Activated naive CD8-positive, alpha-beta T cell treated with anti-CD3 and anti-CD28 coated beads, Interleukin-2, amount 50 U/mL, for 24 hours (primary cell): ENCODE results near the gene GLI2.

ENCODE experiments used
- ATAC-seq: fragments of 150-1000 bp; cut with Tn5 transposase; one replicate; pipeline ENCODE4 v1.10.0; 2021
- DNase-seq: peaks from one replicate; pipeline ENCODE4 v3.0.0; 2021
- H3K27ac Mint-ChIP-seq: one replicate; pipeline ENCODE4 v1.8.0; 2021; ENCODE audit warnings: mild to moderate bottlenecking, mixed read lengths
- H3K27me3 Mint-ChIP-seq: one replicate; pipeline ENCODE4 v1.8.0; 2021; ENCODE audit warnings: mixed read lengths
- H3K36me3 Mint-ChIP-seq: one replicate; pipeline ENCODE4 v1.8.0; 2021; ENCODE audit warnings: low read depth, mixed read lengths
- H3K4me1 Mint-ChIP-seq: one replicate; pipeline ENCODE4 v1.8.0; 2021; ENCODE audit warnings: mixed read lengths
- H3K4me3 Mint-ChIP-seq: one replicate; pipeline ENCODE4 v1.8.0; 2021; ENCODE audit warnings: mild to moderate bottlenecking, moderate library complexity, mixed read lengths
- H3K9me3 Mint-ChIP-seq: one replicate; pipeline ENCODE4 v1.8.0; 2021; ENCODE audit warnings: mixed read lengths

The GLI2 gene

DNA sequence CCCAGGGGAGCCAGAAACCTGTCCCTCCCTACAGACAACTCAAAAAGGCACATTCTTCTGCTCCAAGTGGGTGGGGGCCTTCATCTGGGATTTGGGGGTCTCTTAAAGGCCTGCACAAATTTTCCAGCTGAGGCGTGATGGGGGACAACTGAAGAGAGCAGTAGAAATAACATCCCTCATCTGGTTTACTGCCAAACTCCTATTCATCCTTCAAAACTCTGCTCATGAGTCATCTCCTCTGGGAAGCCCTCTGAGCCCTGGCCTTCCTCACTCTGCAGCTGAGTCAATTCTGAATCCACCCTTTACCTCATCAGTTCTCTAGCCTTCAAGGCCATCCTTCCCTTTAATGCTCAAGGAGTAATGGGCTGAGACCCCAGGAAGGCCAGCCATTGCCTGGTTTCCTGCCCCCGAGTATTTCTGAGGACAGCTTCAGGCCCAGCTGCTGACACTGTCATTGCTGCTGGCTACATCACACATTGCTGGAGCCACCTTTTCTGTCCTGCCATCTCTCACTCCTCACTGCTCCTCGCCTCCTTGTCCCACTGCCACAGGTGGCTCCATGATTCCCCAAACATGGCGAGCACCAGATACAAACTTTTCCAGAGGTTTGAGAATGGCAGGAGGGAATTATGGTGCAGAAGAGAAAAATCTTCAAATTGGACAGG is 32.2 kb upstream of the GLI2 start:
- no peak for DNase-seq
- Mint-ChIP-seq H3K27me3 (peaks cover 3% of the 10 kb centered on the region), H3K4me3 (no peak overlapping the region), H3K4me1 (no peaks in the 10 kb centered on the region), H3K27ac (no peak overlapping the region), H3K36me3 (no peaks in the 10 kb centered on the region), H3K9me3 (no peaks in the 10 kb centered on the region)
- no peak for ATAC-seq

DNA sequence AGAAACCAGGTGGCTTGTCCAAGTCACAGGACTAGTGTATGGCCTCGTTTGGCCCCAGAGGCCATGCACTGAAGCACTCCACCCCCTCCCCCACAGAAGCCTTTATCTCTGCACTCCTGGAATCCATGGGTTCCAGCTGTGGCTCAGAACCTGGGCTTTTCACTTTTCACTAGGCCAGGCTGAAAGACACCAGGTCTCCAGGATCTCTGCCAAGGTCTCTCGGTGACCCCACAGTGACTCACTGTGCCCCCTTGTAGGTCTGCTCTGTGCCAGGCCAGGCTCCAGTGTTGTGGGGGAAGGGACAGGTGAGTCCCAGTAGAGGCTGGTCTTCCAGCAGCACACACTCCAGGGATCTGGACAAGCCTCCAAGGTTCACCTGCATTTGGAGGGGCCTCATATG is 31.0 kb upstream of the GLI2 start:
- no peaks in the 10 kb centered on the region for H3K9me3 Mint-ChIP-seq
- DNase-seq (no peak), ATAC-seq (no peak)
- peaks cover 2% of the 10 kb centered on the region for H3K27me3 Mint-ChIP-seq
- no peak overlapping the region for H3K27ac Mint-ChIP-seq
- H3K4me1 Mint-ChIP-seq = no peaks in the 10 kb centered on the region
- H3K4me3 Mint-ChIP-seq = no peak overlapping the region
- H3K36me3 Mint-ChIP-seq = no peaks in the 10 kb centered on the region

DNA sequence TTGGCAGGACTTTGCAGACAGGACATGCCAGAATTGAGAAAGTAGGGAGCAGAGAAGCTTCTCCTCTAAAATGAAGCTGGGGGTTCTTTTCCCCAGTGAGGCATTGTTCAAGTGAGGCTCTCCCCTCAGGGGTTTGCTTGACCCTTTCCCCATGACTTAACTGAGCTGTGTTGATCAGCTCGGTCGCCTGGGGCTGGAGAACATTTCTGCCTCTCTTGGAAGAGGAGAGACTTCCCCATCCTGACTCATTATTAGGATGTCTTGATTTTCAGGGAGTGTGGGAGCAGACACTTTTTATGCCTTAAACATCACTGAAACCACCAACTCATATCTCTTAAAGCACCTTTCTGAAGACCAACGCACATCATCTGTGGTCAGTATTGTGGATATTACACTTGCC is 27.9 kb upstream of the GLI2 start:
- Mint-ChIP-seq H3K27me3 (peaks cover 2% of the 10 kb centered on the region), H3K4me1 (no peaks in the 10 kb centered on the region), H3K27ac (no peak overlapping the region), H3K9me3 (no peaks in the 10 kb centered on the region), H3K4me3 (no peak overlapping the region), H3K36me3 (no peaks in the 10 kb centered on the region)
- ATAC-seq = no peak
- DNase-seq = no peak

DNA sequence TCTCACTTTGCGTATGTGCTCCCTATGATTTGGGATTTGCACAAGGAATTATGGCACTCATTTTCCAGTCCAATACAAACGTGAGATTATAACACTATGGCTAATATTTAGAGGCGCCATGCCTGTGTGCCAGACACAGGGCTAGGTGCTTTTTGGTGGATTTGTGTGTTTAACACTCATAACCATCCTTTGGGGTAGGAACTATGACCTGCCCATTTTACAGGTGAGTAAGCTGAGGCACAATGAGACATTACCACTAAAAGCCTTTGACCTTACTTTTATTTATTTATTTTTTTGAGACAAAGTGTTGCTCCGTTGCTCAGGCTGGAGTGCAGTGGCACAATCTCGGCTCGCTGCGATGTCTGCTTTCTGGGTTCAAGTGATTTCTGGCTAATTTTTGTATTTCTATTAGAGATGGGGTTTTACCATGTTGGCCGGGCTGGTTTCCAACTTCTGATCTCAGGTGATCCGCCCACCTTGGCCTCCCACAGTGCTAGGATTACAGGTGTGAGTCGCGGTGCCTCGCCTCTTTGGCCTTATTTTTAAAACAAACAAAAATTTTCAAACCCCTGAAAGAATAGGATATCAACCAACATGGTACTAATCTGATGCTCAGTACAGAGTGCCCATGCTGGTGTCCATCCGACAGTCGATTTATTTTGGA is 26.6 kb upstream of the GLI2 start:
- no peak overlapping the region for H3K27ac Mint-ChIP-seq

DNA sequence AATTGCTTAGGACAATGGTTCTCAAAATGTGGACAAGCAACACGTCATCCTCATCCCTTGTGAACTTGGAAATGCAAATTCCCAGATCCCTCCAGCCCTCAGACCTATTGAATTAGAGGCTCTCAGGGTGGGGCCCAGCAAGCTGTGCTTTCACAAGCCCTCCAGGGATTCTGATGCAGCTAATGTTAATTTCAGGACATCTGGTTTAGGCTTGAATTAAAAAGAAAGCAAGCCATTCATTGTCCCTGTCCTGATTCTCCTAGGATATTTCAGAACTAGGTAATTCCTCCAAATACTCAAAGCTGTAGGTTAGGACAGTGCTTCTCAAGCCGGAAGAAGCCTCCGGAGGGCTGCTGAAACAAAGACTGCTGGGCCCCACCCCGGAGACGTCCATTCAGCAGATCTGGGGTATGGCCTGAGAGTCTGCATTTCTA is 26.0 kb upstream of the GLI2 start:
- DNase-seq = no peak
- H3K4me1 Mint-ChIP-seq = no peaks in the 10 kb centered on the region
- H3K27ac Mint-ChIP-seq = no peak overlapping the region
- peaks cover 2% of the 10 kb centered on the region for H3K27me3 Mint-ChIP-seq
- H3K4me3 Mint-ChIP-seq = no peak overlapping the region
- H3K36me3 Mint-ChIP-seq = no peaks in the 10 kb centered on the region
- no peak for ATAC-seq
- no peaks in the 10 kb centered on the region for H3K9me3 Mint-ChIP-seq

More for the DNA sequence above, 26.6 kb upstream of the GLI2 start:
- no peaks in the 10 kb centered on the region for H3K4me1 Mint-ChIP-seq
- no peak for ATAC-seq
- no peaks in the 10 kb centered on the region for H3K9me3 Mint-ChIP-seq
- DNase-seq = no peak
- H3K4me3 Mint-ChIP-seq = no peak overlapping the region
- H3K27me3 Mint-ChIP-seq = peaks cover 2% of the 10 kb centered on the region
- H3K36me3 Mint-ChIP-seq = no peaks in the 10 kb centered on the region

DNA sequence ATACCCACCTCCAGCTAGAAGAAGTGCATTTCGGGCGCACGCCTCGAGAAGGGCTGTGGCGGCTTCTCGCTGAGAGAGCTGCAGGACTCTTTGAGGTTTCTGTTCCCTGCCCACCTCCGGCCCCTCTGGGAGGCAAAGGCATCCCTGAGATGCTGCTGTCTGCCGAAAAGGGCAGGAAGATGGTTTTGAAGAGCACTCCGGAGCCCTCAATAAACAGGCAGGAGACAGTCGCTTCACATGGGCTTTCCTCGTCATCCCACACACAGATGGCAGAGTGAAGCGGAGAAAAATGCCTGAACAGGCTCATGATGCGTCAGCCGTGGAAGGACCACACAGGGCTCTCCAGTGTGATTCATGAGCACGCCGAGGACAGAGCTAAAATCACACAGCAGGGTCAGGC is 25.4 kb upstream of the GLI2 start:
- Mint-ChIP-seq H3K9me3 (no peaks in the 10 kb centered on the region), H3K4me1 (no peaks in the 10 kb centered on the region), H3K36me3 (no peaks in the 10 kb centered on the region), H3K27me3 (peaks cover 2% of the 10 kb centered on the region), H3K27ac (no peak overlapping the region), H3K4me3 (no peak overlapping the region)
- ATAC-seq (no peak), DNase-seq (no peak)

DNA sequence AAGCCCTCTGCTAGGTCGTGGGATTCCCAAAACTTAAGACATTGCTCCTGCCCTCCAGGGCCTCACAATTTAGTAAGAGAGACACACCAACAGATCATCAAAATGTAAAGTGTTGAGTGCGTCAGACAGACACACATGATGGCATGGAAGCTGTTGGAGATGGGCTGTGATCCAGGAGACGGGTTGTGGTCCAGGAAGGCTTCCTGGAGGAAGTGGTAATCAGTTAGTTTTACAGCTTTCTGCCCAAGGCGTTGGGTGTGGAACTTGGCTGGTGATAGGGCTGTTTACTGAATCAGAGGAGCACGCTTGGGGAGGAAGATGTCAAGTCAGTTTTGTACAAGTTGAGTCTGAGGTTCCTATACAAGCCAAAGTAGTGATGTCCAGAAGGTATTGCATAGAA is 24.0 kb upstream of the GLI2 start:
- Mint-ChIP-seq H3K27ac (no peak overlapping the region), H3K36me3 (no peaks in the 10 kb centered on the region), H3K4me1 (no peaks in the 10 kb centered on the region), H3K9me3 (no peaks in the 10 kb centered on the region), H3K27me3 (peaks cover 2% of the 10 kb centered on the region), H3K4me3 (no peak overlapping the region)
- DNase-seq = no peak
- no peak for ATAC-seq

DNA sequence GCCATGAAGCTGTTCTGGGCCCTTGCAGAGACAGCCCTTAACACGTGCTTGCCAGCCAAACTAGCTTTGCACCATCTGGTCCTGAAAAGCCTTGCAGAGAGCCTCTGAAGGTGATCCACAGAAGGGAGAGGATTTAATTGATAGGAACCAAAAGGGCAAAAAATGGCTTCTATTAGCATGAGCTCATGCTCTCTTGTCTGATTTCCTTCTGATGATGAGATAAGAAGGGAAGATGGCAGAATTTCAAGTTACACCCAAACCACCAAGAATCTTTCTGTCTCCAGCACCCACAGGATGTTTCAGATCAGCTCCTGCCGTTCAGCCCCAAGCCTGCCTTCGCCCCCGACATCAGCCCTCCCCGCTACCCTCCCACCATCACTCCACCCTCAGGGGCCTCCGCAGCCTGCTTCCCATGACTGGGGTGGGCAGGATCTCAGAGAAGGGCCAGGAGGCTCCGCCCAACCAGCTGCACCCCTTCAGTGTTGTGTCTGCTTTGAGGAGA is 23.4 kb upstream of the GLI2 start:
- no peak for ATAC-seq
- no peaks in the 10 kb centered on the region for H3K36me3 Mint-ChIP-seq
- no peak for DNase-seq
- no peaks in the 10 kb centered on the region for H3K4me1 Mint-ChIP-seq
- H3K9me3 Mint-ChIP-seq = no peaks in the 10 kb centered on the region
- peaks cover 2% of the 10 kb centered on the region for H3K27me3 Mint-ChIP-seq
- no peak overlapping the region for H3K27ac Mint-ChIP-seq
- H3K4me3 Mint-ChIP-seq = no peak overlapping the region

DNA sequence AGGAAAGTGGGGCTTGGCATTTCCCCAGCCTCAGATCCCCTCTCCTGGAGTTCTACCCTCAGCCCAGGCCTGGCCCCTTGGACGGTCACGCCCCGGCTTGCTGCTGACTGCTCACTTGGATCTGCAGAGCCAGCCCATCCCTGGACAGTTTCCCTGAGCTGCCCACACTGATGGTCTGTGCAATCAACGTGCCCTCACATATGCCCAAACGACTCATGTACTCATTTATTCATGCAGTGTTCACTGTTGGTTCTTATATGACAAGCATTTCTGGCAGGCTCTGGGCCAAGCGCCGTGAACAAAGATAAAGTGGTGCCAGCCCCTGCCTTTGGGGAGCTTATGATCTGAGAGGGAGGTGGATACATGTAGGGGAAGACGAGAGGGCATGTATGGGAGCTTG is 20.3 kb upstream of the GLI2 start:
- H3K27me3 Mint-ChIP-seq = no peaks in the 10 kb centered on the region
- H3K9me3 Mint-ChIP-seq = no peaks in the 10 kb centered on the region
- no peaks in the 10 kb centered on the region for H3K4me1 Mint-ChIP-seq
- H3K27ac Mint-ChIP-seq = no peak overlapping the region
- H3K36me3 Mint-ChIP-seq = no peaks in the 10 kb centered on the region
- no peak overlapping the region for H3K4me3 Mint-ChIP-seq
- DNase-seq = no peak
- ATAC-seq = no peak

DNA sequence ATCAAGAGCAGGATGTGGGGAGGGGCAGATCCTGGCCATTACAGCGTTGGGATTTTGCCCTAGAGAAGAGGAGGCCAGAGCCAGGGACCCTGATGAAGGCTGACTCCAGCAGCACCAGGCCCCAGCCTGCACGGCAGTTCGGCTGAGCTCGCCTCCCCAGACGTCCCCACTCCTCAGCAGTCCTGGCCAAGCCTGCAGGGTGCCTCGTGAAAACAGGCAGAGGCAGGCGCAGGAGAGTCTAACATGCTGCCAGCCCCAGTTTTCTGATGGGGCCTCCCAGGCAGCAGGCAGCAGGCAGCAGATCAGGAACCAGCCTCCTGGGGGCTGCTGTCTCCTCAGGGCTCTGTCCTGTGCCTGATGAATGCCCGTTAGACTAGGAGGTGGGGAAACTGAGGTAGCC is 19.7 kb upstream of the GLI2 start:
- Mint-ChIP-seq H3K27me3 (no peaks in the 10 kb centered on the region), H3K9me3 (no peaks in the 10 kb centered on the region), H3K4me1 (no peaks in the 10 kb centered on the region), H3K27ac (no peak overlapping the region), H3K36me3 (no peaks in the 10 kb centered on the region), H3K4me3 (no peak overlapping the region)
- ATAC-seq (no peak), DNase-seq (no peak)

DNA sequence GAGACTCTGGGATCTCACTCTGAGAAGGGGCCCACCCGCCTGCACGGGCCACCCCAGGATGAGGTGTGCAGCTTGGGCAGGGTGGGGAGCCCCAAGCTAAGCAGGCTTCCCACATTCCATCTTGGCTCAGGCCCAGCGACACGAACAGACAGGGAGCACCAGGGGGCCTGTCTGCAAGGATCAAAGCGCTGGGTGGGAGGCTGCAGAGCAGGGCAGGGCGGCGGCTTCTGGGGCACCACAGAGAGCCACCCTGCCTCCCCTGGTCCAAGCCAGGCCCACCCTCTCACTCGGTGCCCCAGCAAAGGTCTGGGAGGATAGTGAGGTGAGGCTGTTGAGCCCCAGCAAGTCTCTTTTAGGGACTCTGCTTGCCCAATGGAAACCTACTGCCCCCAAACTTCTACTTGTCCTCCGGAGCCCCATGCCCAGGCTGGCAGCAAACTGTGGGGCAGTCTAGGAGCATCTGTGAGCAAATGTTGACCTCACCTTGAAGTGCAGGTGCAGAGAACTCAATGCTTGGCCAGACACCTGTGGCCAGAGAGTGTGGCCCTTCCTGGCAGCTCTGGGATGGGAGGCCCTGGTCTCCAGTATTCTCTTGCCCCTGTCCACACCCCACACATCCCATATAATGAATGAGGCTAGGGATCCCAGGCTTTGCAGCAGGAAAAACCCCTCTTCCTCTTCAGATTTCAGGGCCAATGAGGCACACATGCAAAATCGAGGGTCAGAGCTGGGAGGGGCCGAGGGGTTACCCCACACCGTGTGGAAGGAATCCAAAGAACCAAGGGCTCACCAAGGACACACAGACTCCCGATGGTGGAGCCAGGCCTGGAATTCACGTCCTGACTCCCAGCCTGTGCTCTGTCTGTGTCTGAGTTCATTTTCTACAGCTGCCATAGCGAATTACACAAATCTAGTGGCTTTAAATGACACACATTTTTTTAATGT is 18.8 kb upstream of the GLI2 start:
- Mint-ChIP-seq H3K27me3 (no peaks in the 10 kb centered on the region), H3K27ac (no peak overlapping the region), H3K36me3 (no peaks in the 10 kb centered on the region), H3K4me1 (no peaks in the 10 kb centered on the region), H3K4me3 (no peak overlapping the region), H3K9me3 (no peaks in the 10 kb centered on the region)
- DNase-seq = no peak
- no peak for ATAC-seq

DNA sequence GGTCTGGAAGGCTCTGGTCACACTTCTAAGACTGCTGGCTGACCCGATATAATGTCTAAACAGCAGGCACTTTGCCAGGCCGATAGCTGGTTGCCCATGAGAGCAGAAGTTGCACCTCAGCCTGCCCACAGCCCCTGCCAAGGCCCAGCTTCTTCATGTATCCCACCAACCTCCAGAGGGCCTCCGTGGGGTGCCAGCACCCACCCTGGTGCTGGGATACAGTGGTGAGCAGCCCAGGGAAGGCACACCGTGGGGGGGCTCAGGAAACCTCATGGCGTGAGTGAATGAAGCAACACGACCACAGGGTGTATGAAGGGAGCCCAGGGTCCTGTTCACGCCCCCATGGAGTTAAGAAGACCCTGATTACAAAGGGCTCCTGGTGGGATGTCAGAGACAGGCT is 16.2 kb upstream of the GLI2 start:
- no peak overlapping the region for H3K27ac Mint-ChIP-seq
- no peak overlapping the region for H3K4me3 Mint-ChIP-seq
- H3K27me3 Mint-ChIP-seq = no peaks in the 10 kb centered on the region
- H3K4me1 Mint-ChIP-seq = no peaks in the 10 kb centered on the region
- DNase-seq (no peak), ATAC-seq (no peak)
- no peaks in the 10 kb centered on the region for H3K9me3 Mint-ChIP-seq
- H3K36me3 Mint-ChIP-seq = no peaks in the 10 kb centered on the region

DNA sequence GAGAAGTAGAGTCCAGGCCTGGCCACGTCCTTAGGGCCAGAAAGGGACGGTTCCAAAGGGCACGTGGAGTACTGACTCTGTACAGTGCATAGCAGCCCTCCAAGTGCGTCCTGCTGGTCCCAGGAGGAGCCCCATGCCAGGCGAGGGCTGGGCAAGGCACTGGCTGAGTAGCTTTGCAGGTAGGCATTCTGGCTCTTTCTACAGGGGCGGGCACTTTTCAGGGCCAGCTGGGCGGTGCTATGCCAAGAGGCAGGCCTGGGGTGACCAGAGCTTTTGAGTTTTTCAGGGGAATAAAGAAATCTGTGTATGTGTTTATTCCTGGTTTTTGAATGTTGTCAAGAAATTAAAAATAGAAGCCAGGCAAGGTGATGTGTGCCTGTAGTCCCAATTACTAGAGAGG is 15.4 kb upstream of the GLI2 start:
- H3K27me3 Mint-ChIP-seq = no peaks in the 10 kb centered on the region
- H3K36me3 Mint-ChIP-seq = no peaks in the 10 kb centered on the region
- DNase-seq (no peak), ATAC-seq (no peak)
- H3K4me1 Mint-ChIP-seq = no peaks in the 10 kb centered on the region
- no peak overlapping the region for H3K27ac Mint-ChIP-seq
- H3K4me3 Mint-ChIP-seq = no peak overlapping the region
- H3K9me3 Mint-ChIP-seq = no peaks in the 10 kb centered on the region

DNA sequence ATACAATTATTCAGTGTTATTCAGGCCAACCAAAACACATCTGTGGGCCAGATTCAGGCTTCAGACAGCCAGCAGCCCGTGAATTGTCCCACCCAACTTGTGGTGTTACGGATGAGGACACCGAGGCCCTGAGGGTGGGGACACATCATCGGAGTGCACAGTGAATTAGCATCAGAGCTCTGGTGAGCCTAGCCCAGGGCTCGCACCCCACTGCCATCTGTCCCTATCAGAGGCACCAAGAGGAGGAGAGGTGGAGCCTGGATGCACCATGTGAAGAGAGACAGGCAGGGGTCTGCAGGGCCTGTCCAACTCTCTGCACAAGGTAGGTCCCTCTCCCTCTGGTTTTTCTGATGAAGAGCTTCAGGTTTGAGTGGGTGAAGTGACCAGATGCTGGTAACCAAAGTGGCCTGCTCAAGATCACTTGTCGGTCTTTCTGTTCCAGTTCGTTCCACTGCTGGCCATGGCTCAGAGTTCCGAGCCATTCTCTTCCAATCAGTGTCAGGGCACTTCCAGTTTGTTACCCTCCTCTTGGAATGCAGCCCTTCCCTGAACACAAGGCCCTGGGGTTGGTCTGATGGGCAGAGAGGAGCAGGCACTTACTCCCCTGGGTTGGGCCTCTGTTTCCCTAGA is 14.8 kb upstream of the GLI2 start:
- Mint-ChIP-seq H3K9me3 (no peaks in the 10 kb centered on the region), H3K4me3 (no peak overlapping the region), H3K4me1 (no peaks in the 10 kb centered on the region), H3K36me3 (no peaks in the 10 kb centered on the region), H3K27ac (no peak overlapping the region), H3K27me3 (no peaks in the 10 kb centered on the region)
- DNase-seq (no peak), ATAC-seq (peak; percentile 17)
